Measurements from ENCODE around the gene MAST3. TPM values are rescaled to one million over a fixed set of nuclear protein-coding genes. Genes with fewer than 3 reads are reported as not detected.

The MAST3 gene
- total RNA-seq, 1 experiment from 2014 or later, result 10.4 TPM

GRCh38 chr19:18197306-18197705 is 99.7 kb downstream of the MAST3 start:
- Histone ChIP-seq H2BK5ac (ENCODE audit: insufficient read length, low read length) (no peak overlapping the region), H4K5ac (ENCODE audit: insufficient read length, low read depth, low read length) (no peak overlapping the region), H2BK12ac (ENCODE audit: insufficient read length, low read depth, low read length) (no peak overlapping the region), H2BK120ac (ENCODE audit: low read depth, low read length, poor library complexity, severe bottlenecking) (no peak overlapping the region), H3K23ac (ENCODE audit: insufficient read length, low read depth, low read length) (no peak overlapping the region), H2BK20ac (ENCODE audit: low read depth, low read length, poor library complexity, severe bottlenecking) (no peak overlapping the region), H3K9me3 (ENCODE audit: control insufficient read depth, low read depth, low read length) (no peaks in the 10 kb centered on the region), H3K27me3 (ENCODE audit: insufficient read depth, low read length) (no peaks in the 10 kb centered on the region), H3K4me2 (ENCODE audit: insufficient read depth, insufficient read length, low read length) (no peak overlapping the region), H4K20me1 (ENCODE audit: control insufficient read depth, insufficient read depth, insufficient read length) (no peaks in the 10 kb centered on the region), H4K8ac (replicated peaks; ENCODE audit: insufficient read length, low read depth, low read length) (no peak overlapping the region), H3K18ac (ENCODE audit: insufficient read length, low read depth, low read length) (no peak overlapping the region), H3K9ac (ENCODE audit: extremely low read depth, insufficient read length, low read length) (no peak overlapping the region), H3K14ac (ENCODE audit: insufficient read depth, low read length) (no peak overlapping the region), H3T11ph (ENCODE audit: low read length) (no peak overlapping the region), H3K4me1 (ENCODE audit: insufficient read depth, low read length) (no peaks in the 10 kb centered on the region; the same call in 1 of the 2 replicates), H3K79me2 (ENCODE audit: insufficient read depth, low read length) (peaks cover 2% of the 10 kb centered on the region; the same call in 1 of the 2 replicates), H3K79me1 (ENCODE audit: insufficient read depth, low read depth, low read length, poor library complexity, severe bottlenecking) (peaks cover 6% of the 10 kb centered on the region), H2AK5ac (ENCODE audit: insufficient read length, low read length) (no peak overlapping the region), H3K4ac (ENCODE audit: low read depth, low read length) (no peak overlapping the region), H2BK15ac (ENCODE audit: low read depth, low read length) (no peak overlapping the region), H3K27ac (ENCODE audit: insufficient read length, low read depth, low read length) (no peak overlapping the region), H4K91ac (ENCODE audit: insufficient read length, low read depth, low read length) (no peak overlapping the region), H2AFZ (ENCODE audit: low read length) (no peak overlapping the region), H3K23me2 (ENCODE audit: insufficient read length, low read depth, low read length, poor library complexity, severe bottlenecking) (peaks cover 8% of the 10 kb centered on the region), H3K56ac (ENCODE audit: insufficient read length, low read depth, low read length) (no peak overlapping the region)
- H3K27ac Mint-ChIP-seq, result no peak overlapping the region
- no peak for DNase-seq
- H3K9me3 Mint-ChIP-seq, result no peaks in the 10 kb centered on the region; a peak in 1 of 5 replicates
- peaks cover 21 to 50% (median 43%) of the 10 kb centered on the region in 3 experiments for H3K36me3 Mint-ChIP-seq (ENCODE audit: insufficient read depth in 1 of 3, low read depth in 3 of 3)
- peaks cover 10 to 13% of the 10 kb centered on the region in 2 experiments for H3K4me1 Mint-ChIP-seq
- H3K4me3 Mint-ChIP-seq, result no peak overlapping the region
- no CpG with 5 or more reads among the region's 18 CpGs for WGBS (ENCODE audit: extremely low coverage, insufficient read length, low lambda C conversion rate)
- H3K27me3 Mint-ChIP-seq (ENCODE audit: low read depth), result no peaks in the 10 kb centered on the region; the same call in 1 of the 2 replicates
- TF ChIP-seq CTCF (conservative IDR thresholded peaks at IDR 0.05), result no peak

All from H9 (cell line).